ENCODE measurements around the gene HLF.

Gene HLF

GRCh38 chr17:55345132-55345531 lies 80.4 kb downstream of the HLF start:
- no peak for DNase-seq (ENCODE audit: insufficient read length, low spot score)
- FAIRE-seq, result no peak

DNA sequence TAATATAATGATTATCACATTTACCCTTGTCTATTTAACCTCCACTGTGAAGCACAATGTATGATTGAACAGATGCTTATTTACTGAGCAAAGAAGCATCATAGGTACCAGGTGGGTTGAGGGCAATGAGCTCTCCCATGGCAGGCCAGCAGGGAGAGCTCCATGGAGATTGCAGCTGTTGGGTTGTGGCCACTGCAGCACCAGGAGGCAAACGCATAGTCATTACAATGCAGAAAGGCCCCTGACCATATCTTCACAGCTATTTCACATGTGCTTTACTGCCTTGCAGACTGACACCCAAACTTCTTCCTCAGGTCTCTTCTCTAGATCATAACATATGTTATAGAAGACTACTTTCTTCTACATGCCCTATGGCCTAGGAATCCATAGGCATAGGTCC lies 81.9 kb downstream of the HLF start:
- FAIRE-seq (no peak), DNase-seq (ENCODE audit: insufficient read length, low spot score) (no peak)

DNA sequence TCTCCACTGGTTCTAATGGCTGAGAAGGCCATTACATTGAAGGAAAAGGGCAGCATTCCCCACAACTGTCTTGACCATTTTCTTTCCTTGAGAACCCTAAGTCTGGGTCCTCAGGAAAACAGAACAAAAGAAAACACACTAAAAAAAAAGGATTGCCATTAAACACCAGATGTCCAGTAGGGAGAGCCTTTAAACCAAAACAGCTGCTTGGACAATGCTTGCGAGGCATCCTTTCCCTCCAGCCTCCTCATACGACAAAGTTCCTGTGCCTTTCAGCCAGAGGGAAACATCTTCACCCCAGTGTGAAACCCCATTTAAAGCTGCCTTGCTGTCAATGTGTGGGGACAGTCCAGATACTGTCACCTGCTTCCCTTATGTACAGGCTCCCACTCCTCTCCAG lies 82.6 kb downstream of the HLF start:
- no peak for DNase-seq (ENCODE audit: insufficient read length, low spot score)
- FAIRE-seq, result no peak

DNA sequence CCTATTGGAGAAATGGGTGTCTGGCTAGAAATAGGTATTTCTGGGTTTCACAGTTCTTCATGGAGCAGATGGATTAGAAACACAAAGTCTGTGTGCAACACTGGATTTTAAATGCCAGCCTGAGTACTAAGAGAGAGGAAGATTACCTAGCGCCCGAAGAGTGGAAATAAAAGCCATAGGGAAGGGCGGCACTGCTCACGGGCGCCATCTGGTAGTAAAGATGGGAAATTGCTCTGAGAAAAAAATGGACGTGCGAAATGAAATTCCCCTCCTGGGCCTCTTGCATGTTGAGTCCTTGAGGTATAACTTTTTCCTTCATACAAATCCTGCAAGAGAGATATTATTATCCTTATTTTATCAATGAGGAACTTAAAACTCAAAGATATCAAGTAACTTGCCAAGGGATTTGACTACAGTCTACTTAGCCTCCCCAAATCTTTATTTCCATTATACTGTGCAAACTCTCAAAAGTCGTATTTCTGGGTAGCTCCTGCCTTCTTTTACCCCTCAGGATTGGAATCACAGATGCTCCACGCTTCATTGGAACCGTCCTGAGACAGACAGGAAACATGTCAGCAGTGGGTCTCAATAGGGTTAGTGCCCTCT lies 84.1 kb downstream of the HLF start:
- DNase-seq (ENCODE audit: insufficient read length, low spot score) (peak; percentile 9), FAIRE-seq (peak; percentile 83)

- FAIRE-seq (peak; percentile 14), DNase-seq (ENCODE audit: insufficient read length, low spot score) (no peak)
These were observed 86.1 kb downstream of the HLF start for GRCh38 chr17:55350825-55351205.

GRCh38 chr17:55351226-55351625 lies 86.5 kb downstream of the HLF start:
- FAIRE-seq (no peak), DNase-seq (ENCODE audit: insufficient read length, low spot score) (no peak)

GRCh38 chr17:55354010-55354409 lies 89.2 kb downstream of the HLF start:
- FAIRE-seq (no peak), DNase-seq (ENCODE audit: insufficient read length, low spot score) (no peak)

DNA sequence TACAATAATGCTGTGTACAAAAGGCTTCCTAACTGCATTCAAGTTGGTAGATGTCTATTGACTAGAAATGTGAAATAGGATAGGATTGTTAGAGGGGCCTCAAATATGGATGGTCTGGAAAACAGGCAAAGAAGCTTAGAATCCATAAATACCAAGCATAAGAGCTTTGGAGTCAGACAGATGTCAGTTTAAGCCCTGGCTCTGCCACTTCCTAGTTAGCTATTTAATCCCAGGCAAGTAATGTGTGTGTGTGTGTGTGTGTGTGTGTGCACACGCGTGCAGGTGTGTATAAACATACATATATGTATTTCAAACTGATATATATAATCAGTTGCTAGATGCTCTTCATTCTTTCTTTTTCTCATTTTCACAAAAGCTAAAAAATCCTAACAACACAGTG lies 90.2 kb downstream of the HLF start:
- no peak for FAIRE-seq
- no peak for DNase-seq (ENCODE audit: insufficient read length, low spot score)

- DNase-seq (ENCODE audit: insufficient read length, low spot score) (peak; percentile 56), FAIRE-seq (peak; percentile 94)
These were observed 91.9 kb downstream of the HLF start for GRCh38 chr17:55356434-55357328.

GRCh38 chr17:55360971-55361370 lies 96.2 kb downstream of the HLF start:
- no peak for DNase-seq (ENCODE audit: insufficient read length, low spot score)
- FAIRE-seq, result no peak

GRCh38 chr17:55363033-55363432 lies 98.3 kb downstream of the HLF start:
- no peak for FAIRE-seq
- DNase-seq (ENCODE audit: insufficient read length, low spot score), result no peak

DNA sequence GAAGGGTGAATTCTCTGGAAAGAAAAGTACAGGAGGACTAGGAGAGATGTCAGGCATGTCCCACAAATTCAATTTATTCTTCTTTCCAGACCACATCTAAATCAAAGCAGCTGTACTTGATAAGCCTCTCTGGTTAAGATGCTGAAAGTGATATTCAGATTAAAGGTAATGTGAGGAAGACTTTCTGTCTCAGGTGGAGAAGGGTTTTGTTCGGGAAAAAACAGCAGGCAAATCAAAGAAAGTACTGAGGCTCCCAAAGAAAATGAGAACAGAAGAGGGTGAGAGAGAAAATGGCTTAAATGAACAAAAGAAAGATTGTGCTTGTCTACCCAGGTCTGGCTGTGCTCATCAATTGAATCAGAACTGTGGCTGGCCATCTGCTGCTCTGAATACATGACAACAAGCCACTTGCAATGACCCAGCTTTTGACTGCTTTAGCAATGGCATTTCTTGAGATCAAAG lies 101.3 kb downstream of the HLF start:
- DNase-seq (ENCODE audit: insufficient read length, low spot score) (no peak), FAIRE-seq (no peak)

GRCh38 chr17:55368706-55369105 lies 103.9 kb downstream of the HLF start:
- DNase-seq (ENCODE audit: insufficient read length, low spot score) (no peak), FAIRE-seq (no peak)
